NB4 (cell line): ENCODE measurements around the gene OR8B12.

ENCODE experiments used
- CTCF ChIP-seq: IDR thresholded peaks from one replicate; pipeline ENCODE4 v1.5.1; 2012; ENCODE audit warnings: low read depth, low read length
- MAX ChIP-seq: IDR thresholded peaks from 2 replicates; pipeline ENCODE4 v1.6.1; 2011; ENCODE audit warnings: low read depth, low read length
- POLR2A ChIP-seq: IDR thresholded peaks from 2 replicates; pipeline ENCODE4 v1.6.1; 2011; ENCODE audit warnings: mild to moderate bottlenecking; ENCODE audit not compliant: insufficient read length; ENCODE audit errors: extremely low read depth

- no peak for TF ChIP-seq CTCF
- no peak for TF ChIP-seq POLR2A
- TF ChIP-seq MAX = no peak
Observed at GRCh38 chr11:124499711-124500110, 43.7 kb downstream of the OR8B12 start.
